Stimulated activated CD8-positive, alpha-beta memory T cell treated with anti-CD3 and anti-CD28 coated beads, Interleukin-15, amount 100 ng/mL, for 24 hours (primary cell): Measurements from ENCODE around the gene GNGT2.

Source experiments
- DNase-seq: peaks from one replicate; pipeline ENCODE4 v3.0.0-alpha.2; 2020; ENCODE audit warnings: low read depth

GNGT2 gene

GRCh38 chr17:49210158-49211029, at the start of gene GNGT2, which contains the start of gene ABI3:
Gene GNGT2 (minus strand): TSS chr17:49210574. CDS start chr17:49207422, 3,152 bp downstream.
Gene ABI3 (plus strand): TSS chr17:49210707. CDS start chr17:49210725, 18 bp downstream.
- DNase-seq: no peak

- no peak for DNase-seq
Measured at GRCh38 chr17:49259663-49260010, 49.3 kb upstream of the GNGT2 start.

DNA sequence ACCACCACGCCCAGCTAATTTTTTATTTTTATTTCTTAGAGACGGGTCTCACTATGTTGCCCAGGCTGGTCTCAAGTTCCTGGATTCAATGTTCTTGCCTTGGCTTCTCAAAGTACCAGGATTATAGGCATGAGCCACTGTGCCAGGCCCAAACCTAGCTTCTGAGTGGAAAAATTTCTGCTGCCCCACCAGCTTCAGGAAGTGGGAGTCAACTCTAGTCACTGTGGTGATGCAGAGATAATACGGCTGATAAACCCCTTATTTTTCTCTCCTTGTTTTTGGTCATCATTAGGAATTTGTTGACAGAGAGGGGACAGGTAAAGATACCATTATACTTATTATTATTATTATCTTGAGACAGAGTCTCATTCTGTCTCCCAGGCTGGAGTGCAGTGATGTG, 48.0 kb upstream of the GNGT2 start:
- no peak for DNase-seq

DNA sequence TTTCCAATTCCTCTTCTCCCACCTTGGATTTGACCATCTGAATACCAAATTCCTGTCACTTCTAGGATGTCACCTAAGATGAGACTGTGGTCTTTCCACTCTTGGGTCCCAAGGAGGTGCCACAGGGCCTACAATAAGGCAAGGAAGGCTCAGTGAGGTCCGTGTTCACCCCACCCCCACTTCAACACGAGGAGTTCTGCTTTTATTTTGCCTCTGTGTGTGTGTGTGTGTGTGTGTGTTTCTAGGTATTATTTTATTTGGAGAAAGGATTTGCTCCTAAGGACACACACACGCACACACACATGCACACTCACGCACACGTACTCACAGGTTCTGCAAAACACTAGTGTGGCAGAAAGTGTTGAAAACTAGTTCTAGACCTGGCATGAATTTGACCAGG, 44.8 kb upstream of the GNGT2 start:
- DNase-seq: no peak

GRCh38 chr17:49254066-49254465, 43.7 kb upstream of the GNGT2 start:
- DNase-seq: no peak

- no peak for DNase-seq
Measured at GRCh38 chr17:49252148-49252695, 41.8 kb upstream of the GNGT2 start.

GRCh38 chr17:49249890-49250522, 39.6 kb upstream of the GNGT2 start:
- DNase-seq: no peak

- DNase-seq: no peak
Measured at GRCh38 chr17:49249292-49249794, 39.0 kb upstream of the GNGT2 start.

DNA sequence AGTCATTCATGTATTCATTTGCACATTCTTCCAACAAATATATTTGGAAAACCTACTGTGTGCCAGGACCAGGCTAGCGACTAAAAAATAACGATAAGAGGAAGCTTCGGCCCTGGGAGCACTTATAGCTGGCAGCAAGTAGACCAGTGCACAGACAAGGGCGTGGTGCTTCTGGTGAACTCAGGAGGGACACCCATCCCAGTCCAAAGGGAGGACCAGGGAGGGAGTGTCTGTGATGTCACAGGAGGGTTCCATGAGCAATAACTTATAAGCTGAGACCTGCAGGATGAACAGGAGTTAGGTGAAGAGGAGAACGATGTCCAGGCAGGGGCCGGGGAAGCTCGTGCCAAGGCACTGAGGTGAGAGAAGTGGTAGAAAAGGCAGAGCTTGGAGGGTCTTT, 37.6 kb upstream of the GNGT2 start:
- no peak for DNase-seq

GRCh38 chr17:49244839-49245238, 34.5 kb upstream of the GNGT2 start:
- no peak for DNase-seq

DNA sequence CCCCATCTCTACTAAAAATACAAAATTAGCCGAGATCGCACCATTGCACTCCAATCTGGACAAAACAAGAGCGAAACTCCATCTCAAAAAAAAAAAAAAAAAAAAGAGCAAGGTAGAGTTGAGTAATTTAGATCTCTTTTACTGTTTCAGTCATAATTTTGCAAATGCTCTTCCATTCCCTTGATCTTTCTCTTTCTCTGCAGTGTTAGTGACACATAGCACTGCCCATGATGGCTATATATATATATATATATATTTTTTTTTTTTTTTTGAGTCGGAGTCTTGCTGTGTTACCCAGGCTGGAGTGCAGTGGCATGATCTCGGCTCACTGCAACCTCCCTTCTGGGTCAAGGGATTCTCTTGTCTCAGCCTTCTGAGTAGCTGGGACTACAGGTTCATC, 32.4 kb upstream of the GNGT2 start:
- DNase-seq: no peak

GRCh38 chr17:49241692-49242397, 31.5 kb upstream of the GNGT2 start:
- DNase-seq: no peak

DNA sequence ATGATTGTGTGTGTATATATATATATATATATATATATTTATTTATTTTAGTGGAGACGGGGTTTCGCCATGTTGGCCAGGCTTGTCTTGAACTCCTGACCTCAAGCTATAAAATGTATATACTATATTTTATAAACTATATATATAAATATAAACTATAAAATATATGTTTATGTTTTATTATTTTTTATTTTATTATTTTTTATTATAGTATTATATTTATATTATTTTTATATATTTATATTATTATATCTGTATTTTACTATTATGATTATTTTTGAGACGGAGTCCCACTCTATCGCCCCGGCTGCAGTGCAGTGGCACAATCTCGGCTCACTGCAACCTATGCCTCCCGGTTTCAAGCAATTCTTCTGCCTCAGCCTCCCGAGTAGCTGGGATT, 30.7 kb upstream of the GNGT2 start:
- no peak for DNase-seq

GRCh38 chr17:49240619-49241018, 30.2 kb upstream of the GNGT2 start:
- DNase-seq: no peak

- no peak for DNase-seq
Measured at GRCh38 chr17:49239963-49240362, 29.6 kb upstream of the GNGT2 start.

DNA sequence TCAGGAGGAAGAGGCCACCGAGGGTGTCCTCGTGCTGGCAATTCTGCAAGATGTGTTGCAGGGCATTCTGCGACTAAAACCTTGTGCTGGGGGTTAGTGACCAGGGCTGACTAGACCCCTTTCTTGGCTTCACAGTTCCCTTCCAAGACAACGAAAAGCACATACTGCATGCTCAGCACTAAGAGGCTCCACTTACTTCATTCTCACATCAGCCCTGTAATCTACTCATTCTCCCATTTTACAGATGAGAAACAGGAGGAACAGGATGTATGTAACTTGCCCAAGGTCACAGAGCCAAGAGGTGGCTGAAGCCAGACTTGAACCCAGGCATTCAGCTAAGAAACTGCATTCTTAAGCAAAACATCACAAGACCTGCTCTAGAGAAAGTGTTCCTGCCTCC, 25.5 kb upstream of the GNGT2 start:
- no peak for DNase-seq

DNA sequence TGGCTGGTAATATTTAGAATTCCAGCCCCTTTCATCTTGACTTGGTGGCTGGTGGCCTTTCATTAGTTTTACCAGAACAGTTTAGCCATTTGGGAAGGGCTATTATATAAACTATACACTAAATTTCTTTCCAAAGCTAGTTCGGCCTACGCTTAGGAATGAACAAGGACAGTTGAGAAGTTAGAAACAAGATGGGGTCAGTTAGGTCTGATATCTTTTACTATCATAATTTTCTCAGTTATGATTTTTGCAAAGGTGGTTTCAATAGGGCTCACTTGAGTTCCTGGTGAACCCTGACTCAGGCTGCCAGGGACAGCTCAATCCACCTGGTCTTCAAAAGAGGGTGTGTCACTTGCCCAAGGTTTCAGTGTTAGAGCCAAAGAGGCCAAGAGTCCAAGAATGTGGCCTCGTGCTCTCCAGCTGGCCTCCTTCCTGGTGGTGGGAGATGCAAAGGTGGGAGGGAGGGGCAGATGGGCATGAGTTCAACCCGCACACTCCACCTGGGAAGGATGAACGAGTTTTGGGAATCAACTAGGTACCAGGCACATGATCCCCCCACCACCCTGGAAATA, 24.2 kb upstream of the GNGT2 start:
- no peak for DNase-seq

- no peak for DNase-seq
Measured at GRCh38 chr17:49231563-49231894, 21.2 kb upstream of the GNGT2 start.

DNA sequence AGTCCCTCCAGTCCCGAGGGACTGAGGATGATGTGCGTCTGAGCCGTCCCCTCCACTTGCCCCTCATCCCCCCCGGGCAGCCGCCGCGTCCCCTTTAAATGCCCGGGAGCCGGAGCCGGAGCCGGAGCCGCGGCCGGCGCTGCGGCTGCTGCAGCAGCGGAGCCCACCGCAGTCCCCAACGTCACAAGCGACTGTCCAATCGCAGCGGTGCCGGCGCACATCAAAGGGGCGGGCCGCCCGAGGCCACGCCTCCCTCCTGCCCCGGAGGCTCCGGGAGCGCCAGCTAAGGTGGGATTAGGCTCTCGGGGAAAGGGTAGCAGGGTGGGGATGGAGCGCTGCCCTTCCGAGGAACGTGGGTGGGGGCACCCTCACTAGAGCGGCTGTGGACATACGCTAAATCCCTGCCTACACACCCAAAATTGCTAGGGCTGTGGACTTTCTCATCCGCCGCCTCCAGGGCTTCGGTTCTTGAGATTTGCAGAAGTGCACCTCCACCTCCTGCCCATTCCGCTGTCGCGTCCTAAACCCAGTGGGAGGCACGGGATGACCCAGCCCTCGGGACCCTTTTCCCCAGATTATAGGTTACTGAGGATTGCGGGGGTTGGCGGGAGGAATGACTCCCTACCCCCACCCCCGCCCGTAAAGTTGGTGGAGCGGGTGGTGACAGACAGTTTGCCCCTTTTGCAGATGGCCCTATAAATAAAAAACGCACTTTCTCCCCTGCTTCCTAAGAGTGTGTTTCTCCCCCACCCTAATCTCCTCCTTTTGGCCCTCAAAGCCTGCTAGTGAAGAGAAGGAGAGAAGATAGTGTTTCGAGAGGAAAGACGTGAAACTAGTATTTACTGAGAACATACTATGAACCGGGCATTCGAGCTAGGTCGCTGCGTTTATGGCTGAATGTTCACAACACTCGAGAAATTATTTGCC, 20.5 kb upstream of the GNGT2 start, which contains the start of gene PHOSPHO1:
TSS of gene PHOSPHO1 (minus strand) at position 152 of the 927 bp plus-strand sequence. CDS start 4,096 bp downstream, outside the sequence.
- peak; percentile 76 for DNase-seq

- DNase-seq: no peak
Measured at GRCh38 chr17:49229805-49230600, 19.6 kb upstream of the GNGT2 start.
